GM12872 (cell line): ENCODE measurements around the gene C17orf113.

Experiments used
- CTCF ChIP-seq: IDR thresholded peaks from 3 replicates; pipeline ENCODE4 v1.5.1; 2011; ENCODE audit warnings: low read depth, mild to moderate bottlenecking, low read length, moderate library complexity; ENCODE audit not compliant: insufficient read depth

The C17orf113 gene

GRCh38 chr17:42001729-42002128, 48.7 kb downstream of the C17orf113 start:
- no peak for TF ChIP-seq CTCF

- no peak for TF ChIP-seq CTCF
Observed at GRCh38 chr17:42000413-42001133, 49.8 kb downstream of the C17orf113 start.

GRCh38 chr17:41998497-41998896, 51.9 kb downstream of the C17orf113 start:
- no peak for TF ChIP-seq CTCF

GRCh38 chr17:41996855-41997164, 53.6 kb downstream of the C17orf113 start:
- no peak for TF ChIP-seq CTCF

GRCh38 chr17:41992576-41992975, 57.8 kb downstream of the C17orf113 start:
- TF ChIP-seq CTCF: no peak

GRCh38 chr17:41989702-41990419, 60.5 kb downstream of the C17orf113 start:
- TF ChIP-seq CTCF: no peak

GRCh38 chr17:41988418-41988817, 62.0 kb downstream of the C17orf113 start:
- no peak for TF ChIP-seq CTCF
